ENCODE data around the gene TMEM82. TPM values are rescaled to one million over a fixed set of nuclear protein-coding genes. Genes with fewer than 3 reads are reported as not detected.

The TMEM82 gene
- total RNA-seq, 1 donor from 2014 or later, result not detected

GRCh38 chr1:15756143-15757015 lies 14.1 kb downstream of the TMEM82 start:
- Histone ChIP-seq H3K4me3 (no peak overlapping the region), H3K4me1 (peaks cover 17% of the 10 kb centered on the region), H3K36me3 (no peaks in the 10 kb centered on the region), H3K27ac (no peak overlapping the region), H3K9me3 (no peaks in the 10 kb centered on the region), H3K27me3 (peaks cover 22% of the 10 kb centered on the region)
- DNase-seq (no peak), ATAC-seq (no peak)
- no peak for TF ChIP-seq CTCF (IDR thresholded peaks at IDR 0.05)
- intact Hi-C loops (cut with DNase I), result no loop called here

GRCh38 chr1:15757016-15757543 lies 14.8 kb downstream of the TMEM82 start:
- peaks cover 17% of the 10 kb centered on the region for H3K4me1 ChIP-seq
- H3K27me3 ChIP-seq, result peaks cover 22% of the 10 kb centered on the region
- H3K36me3 ChIP-seq, result no peaks in the 10 kb centered on the region
- DNase-seq (no peak), ATAC-seq (no peak)
- TF ChIP-seq CTCF (IDR thresholded peaks at IDR 0.05), result no peak
- intact Hi-C loops (cut with DNase I), result no loop called here
- no peak overlapping the region for H3K27ac ChIP-seq
- H3K9me3 ChIP-seq, result no peaks in the 10 kb centered on the region
- H3K4me3 ChIP-seq, result no peak overlapping the region

- H3K27ac ChIP-seq, result peak overlapping the region; percentile 51
- no peak for ATAC-seq
- DNase-seq, result no peak
- H3K4me3 ChIP-seq, result peak overlapping the region; percentile 66
- no peaks in the 10 kb centered on the region for H3K9me3 ChIP-seq
- no peak for TF ChIP-seq CTCF (IDR thresholded peaks at IDR 0.05)
- intact Hi-C loops (cut with DNase I), result no loop called here
- H3K27me3 ChIP-seq, result peaks cover 22% of the 10 kb centered on the region
- peaks cover 17% of the 10 kb centered on the region for H3K4me1 ChIP-seq
- no peaks in the 10 kb centered on the region for H3K36me3 ChIP-seq
Observed at GRCh38 chr1:15757575-15758342, 15.5 kb downstream of the TMEM82 start.

- Histone ChIP-seq H3K27me3 (peaks cover 22% of the 10 kb centered on the region), H3K27ac (peak within 1 kb of the TSS; percentile 81), H3K9me3 (no peaks in the 10 kb centered on the region), H3K36me3 (no peaks in the 10 kb centered on the region), H3K4me3 (peak within 1 kb of the TSS; percentile 66), H3K4me1 (peaks cover 17% of the 10 kb centered on the region)
- intact Hi-C loops (cut with DNase I), result no loop called here
- ATAC-seq (peak; percentile 16), DNase-seq (no peak)
- no peak for TF ChIP-seq CTCF (IDR thresholded peaks at IDR 0.05)
Observed at GRCh38 chr1:15758343-15758931, 16.1 kb downstream of the TMEM82 start, which contains the start of gene FBLIM1. Gene FBLIM1 (plus strand): TSS chr1:15758795. CDS start chr1:15764984, 6,189 bp downstream.

GRCh38 chr1:15758953-15759661 lies 16.8 kb downstream of the TMEM82 start:
- Histone ChIP-seq H3K36me3 (no peaks in the 10 kb centered on the region), H3K9me3 (no peaks in the 10 kb centered on the region), H3K27ac (peak overlapping the region; percentile 81), H3K4me1 (peaks cover 17% of the 10 kb centered on the region), H3K27me3 (peaks cover 22% of the 10 kb centered on the region), H3K4me3 (peak overlapping the region; percentile 66)
- intact Hi-C loops (cut with DNase I), result no loop called here
- no peak for DNase-seq
- TF ChIP-seq CTCF (IDR thresholded peaks at IDR 0.05), result no peak
- ATAC-seq, result peak; percentile 24

Data from upper lobe of right lung (tissue), 1 donor.